Stimulated activated CD4-positive, alpha-beta T cell treated with anti-CD3 and anti-CD28 coated beads, Interleukin-12 subunit alpha, Interleukin-12 subunit beta, amount 100 ng/mL, for 4 hours (primary cell): ENCODE data around the gene ANKRD13D.

ENCODE experiments used
- DNase-seq: peaks from one replicate; pipeline ENCODE4 v3.0.0-alpha.2; 2020

Gene ANKRD13D

DNA sequence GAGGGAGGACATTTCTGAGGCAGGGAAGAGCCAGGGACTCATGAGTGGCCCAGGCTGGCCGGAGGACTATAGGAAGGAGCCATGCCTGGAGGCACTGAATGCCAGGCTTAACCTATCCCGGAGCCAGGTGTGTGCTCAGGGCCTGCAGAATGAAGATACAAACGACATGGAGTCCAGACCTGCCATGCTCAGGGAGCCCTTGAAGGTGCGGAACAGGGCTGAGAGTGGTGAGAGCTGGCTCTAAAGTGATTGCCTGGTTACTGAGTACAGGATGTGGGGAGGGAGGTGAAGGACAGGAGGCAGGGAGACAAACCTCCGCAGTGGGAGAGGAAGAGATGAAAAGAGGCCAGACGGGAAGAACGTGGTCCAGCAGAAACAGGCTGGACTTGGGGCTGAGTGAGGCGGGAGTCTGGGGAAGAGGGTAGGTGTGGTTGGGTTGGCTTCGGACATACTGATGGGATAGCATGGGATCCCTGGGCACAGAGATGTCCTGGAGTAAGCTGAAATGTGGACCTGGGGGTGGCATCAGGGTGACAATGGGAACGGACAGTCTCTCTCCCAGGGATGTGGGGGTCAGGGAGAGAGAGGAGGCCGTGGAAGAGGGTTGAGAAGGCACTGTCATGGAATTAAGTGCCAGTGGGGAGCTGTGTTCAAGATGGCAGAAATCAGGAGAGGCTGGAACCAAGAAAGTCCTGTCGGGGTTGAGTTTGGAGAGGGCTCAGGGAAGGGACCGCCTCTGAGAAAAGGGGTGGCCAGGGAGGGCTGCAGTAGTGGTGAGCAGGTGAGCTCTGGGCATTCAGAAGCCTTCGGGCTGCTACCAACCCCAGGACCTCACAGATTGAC is 1.5 kb upstream of the ANKRD13D start:
- no peak for DNase-seq

DNA sequence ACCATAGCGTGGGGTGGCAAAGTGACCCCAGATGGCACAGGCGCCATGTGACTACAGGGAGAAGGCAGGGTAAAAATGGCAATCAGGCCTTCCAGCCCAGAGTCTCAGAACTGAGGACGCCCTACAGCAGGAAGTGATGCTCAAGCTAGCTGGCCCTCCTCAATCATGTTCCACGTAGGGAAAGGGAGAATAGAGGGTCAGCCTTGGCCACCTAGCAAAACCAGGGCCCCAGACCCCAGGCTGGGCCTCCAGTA is 978 bp upstream of the ANKRD13D start:
- DNase-seq: no peak

DNA sequence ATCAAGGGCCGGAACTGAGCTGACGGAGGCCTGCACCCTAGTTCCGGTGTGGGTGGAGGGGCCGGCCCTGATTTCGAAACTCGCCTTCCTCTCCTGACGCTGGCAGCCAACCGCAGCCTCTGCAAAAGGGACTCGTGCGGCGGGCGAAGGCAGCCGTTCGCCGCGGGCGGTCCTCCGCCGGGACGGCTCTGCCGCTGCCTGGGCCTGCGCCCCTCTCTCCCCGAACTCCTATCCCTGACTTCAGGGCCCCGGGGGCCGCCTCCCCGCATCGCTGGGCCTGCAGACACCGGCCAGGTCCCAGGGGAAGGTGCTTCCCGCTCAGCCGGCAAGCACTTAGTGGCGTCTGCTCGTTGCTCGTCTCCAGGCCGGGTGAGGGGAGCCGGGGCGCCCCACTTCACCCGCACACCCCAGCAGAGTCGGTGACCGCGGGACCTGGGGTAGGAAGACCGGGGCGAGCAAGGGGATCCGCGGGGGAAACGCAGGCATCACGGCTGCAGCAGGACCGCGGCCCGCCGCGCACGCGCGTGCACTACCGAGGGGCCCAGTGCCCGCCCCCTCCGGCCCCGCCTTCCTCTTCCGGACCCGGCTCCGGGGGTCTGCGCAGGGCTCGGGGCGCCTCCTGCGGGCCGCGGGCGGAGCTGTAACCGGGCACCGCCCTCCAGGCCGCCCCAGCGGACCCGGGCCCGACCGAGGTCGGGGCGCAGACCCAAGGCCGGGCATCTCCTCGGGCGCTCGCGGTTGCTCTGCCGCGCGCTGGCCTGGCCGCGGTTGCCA is 464 bp upstream of the ANKRD13D start:
- peak; percentile 86 for DNase-seq

DNA sequence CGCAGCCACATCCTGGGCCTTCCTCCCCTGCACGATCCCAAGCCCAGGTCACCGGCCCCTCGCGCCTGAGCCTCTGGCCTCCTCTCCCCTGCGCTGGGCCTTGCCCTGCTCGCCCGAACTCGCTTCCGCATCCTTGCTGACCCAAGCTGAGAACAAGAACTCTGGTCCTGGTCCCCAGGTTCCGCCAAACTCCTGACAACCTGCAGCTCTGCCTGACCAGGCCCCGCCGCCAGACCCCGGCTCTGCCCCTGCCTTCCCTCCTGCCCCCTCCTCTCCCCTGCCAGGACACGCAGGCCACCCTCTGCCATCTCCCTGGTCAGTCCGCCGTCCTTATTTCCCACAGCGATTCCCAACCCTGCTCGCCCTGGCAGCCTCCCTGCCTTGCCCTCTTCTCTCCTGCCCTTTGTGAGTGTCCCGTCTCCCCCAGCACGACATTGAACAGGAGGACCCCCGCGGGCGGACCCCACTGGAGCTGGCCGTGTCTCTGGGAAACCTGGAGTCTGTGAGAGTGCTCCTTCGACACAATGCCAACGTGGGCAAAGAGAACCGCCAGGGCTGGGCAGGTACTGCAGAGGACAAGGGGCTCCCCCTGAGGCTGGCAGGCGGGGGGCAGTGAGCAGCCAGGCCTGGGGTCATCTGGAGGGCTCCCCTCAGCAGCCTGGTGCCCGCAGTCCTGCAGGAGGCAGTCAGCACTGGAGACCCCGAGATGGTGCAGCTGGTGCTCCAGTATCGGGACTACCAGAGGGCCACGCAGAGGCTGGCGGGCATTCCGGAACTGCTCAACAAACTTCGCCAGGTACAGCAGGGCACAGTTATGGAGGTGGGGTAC is 762 bp downstream of the ANKRD13D start:
- no peak for DNase-seq

DNA sequence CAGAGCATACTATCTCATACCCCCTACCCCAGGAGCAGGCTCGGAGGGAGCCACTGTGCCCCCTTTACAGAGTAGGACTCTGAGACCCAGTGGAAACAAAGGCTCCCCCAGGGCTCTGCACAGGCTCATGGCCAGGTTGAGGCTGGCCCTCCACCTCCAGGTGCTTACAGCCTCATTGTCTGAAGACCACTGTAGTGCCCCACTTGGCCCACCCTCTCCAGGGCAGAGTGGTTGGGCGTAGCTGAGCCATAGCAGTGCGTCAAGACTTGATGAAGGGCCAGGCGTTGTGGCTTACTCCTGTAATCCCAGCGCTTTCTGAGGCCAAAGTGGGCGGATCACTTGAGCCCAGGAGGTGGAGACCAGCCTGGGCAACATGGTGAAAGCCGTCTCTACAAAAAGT is 1.7 kb downstream of the ANKRD13D start:
- no peak for DNase-seq

DNA sequence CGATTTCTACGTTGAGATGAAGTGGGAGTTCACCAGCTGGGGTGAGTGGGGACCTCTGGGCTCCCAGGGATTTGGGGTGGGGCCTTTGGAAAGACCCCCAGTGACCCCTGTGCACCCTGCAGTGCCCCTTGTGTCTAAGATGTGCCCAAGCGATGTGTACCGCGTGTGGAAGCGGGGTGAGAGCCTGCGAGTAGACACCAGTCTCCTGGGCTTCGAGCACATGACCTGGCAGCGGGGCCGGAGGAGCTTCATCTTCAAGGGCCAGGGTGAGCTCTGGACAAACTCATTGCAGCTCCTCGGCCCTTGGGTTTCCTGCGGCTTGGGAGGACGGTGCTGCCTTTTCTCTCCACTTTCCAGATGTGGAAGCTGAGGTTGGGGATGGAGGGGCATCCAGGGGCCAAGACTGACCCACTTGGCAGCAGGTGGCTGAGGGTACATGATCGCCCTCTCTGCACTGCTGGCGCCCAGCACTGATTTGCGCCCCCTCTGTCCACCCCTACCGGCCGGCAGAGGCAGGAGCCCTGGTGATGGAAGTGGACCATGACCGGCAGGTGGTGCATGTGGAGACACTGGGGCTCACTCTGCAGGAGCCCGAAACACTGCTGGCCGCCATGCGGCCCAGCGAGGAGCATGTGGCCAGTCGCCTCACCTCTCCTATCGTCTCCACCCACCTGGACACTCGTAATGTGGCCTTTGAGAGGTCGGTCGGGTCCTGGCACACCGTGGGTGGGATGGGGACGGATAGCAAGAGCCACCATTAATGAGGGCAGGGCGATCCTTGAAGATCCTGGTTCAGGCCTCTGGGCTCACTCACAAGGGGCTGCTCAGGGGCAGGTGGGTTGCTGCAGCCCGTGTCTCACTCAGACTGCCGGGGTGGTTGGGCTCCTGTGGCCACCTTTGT is 2.6 kb downstream of the ANKRD13D start:
- no peak for DNase-seq

DNA sequence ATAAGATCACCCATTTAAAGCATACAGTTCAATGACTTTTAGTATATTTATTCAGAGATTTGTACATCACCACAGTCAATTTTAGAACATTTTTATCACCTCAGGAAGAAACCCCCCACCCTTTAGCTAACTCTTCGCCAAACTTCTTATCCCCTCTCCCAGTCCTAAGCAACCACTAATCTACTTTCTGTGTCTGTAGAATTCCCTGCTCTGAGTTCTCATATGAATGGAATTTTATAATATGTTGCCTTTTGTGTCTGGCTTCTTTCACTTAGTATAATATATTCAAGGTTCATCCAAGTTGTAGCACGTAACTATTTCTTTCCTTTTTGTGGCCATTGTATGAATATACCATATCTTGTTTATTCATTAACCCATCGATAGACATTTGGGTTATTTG is 3.6 kb downstream of the ANKRD13D start:
- no peak for DNase-seq

DNA sequence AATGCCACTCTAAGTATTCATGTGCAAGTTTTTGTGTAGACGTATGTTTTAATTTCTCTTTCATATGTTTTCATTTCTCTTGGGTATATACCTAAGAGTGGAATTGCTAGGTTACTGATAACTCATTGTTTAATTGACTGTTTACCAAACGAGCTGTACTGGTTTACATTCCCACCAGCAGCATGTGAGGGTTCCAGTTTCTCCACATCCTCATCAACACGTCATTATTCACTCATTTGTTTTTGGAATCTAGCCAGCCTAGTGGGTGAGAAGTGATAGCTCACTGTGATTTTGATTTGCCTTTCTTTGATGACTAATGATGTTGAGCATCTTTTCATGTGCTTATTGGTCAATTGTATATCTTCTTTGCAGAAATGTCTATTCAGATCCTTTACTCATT is 4.0 kb downstream of the ANKRD13D start:
- no peak for DNase-seq

DNA sequence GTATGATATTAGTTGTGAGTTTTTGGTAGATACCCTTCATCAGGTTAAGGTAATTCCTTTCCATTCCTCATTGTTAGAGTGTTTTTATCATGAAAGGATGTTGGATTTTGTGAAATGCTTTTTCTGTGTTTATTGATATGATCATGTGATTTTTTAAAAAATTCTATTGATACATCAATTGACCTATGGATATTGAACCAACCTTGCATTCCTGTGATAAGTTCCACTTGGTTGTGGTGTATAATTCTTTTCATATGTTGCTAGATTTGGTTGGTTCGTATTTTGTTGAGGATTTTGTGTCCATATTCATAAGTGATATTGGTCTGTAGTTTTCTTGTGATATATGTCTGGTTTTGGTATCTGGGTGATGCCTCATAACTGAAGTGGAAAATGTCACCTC is 6.7 kb downstream of the ANKRD13D start:
- no peak for DNase-seq

DNA sequence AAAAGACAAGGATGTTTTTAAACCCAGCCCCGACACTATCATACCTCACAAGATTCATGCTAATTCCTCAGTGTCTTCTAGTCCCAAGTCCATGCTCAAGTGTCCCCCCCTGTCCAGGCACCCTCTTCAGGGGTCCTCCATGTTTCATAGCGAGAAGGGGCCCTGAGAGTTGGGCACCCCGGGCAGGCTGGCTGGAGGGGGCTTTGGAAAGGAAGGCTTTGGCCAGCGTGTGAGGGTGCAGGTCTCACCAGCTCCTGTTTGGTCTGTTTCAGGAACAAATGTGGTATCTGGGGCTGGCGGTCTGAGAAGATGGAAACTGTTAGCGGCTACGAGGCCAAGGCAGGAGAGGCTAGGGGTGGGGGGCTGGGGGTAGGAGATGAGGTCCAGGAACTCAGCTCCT is 9.7 kb downstream of the ANKRD13D start:
- no peak for DNase-seq

DNA sequence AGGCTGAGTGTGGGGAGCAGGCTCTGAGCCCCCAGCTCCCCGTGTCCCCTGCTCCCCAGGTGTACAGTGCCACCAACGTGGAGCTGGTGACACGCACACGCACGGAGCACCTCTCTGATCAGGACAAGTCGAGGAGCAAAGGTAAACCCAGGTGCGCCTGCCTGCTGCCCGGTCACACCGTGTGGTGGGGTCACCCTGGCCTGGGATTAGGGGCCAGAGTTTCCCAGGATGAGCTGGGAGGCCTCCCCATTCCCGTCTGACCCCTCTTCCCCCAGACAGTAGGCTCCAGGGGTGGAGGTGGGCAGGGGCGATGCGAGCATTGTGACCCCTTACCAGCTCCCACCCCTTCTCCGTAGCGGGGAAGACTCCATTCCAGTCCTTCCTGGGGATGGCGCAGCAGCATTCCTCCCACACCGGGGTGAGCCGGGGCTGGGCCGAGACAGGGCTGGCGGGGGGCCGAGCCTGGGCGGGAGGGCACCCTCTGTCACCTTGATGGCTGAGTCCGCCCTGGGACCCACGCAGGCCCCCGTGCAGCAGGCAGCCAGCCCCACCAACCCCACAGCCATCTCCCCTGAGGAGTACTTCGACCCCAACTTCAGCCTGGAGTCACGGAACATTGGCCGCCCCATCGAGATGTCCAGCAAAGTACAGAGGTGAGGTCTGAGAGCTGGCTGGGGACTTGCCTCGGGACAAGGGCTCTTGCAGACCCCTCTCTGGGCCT is 10.5 kb downstream of the ANKRD13D start:
- DNase-seq: no peak

DNA sequence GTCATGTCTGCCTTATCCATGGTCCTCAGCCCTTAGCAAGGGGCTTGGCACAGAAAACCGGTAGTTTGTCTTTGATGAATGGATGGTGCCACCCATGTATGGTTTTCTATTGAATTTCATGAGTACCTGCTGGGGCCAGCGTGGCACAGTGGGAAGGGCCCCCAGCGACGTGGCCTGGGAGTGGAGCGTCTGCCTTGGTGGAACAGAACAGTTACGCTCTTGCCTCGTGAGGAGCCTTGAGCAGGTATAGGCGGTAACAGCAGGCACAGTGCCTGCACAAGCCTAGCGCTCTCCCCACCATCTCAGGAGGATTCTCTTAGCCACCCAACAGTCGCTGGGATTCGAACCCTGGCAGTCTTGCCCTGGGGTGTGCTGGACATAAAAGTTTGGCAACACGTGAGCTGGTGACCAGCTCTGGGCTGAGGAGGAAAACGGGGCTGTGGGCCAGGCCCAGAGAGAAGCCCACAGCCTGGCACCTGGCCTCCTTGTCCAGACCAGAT is 11.2 kb downstream of the ANKRD13D start:
- no peak for DNase-seq

DNA sequence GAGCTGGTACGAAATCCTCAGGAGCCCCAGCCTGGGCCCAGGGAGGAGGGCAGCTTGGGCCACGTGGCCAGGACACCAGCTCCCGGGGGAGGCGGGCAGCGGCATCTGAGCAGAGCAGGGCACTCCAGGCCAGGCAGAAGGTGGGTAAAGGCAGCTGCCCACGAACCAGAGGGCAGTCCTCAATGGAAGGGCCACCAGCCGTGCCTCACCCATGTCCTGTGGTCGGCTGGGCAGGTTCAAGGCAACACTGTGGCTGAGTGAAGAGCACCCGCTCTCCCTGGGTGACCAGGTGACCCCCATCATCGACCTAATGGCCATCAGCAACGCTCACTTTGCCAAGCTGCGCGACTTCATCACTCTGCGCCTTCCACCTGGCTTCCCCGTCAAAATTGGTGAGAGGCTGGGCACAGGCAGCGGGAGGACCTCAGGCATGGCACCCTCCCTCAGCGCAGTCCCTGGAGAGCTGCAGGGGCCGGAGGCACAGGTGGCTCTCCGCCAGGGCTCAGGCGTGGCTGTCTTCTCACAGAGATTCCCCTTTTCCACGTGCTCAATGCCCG is 11.7 kb downstream of the ANKRD13D start:
- no peak for DNase-seq

DNA sequence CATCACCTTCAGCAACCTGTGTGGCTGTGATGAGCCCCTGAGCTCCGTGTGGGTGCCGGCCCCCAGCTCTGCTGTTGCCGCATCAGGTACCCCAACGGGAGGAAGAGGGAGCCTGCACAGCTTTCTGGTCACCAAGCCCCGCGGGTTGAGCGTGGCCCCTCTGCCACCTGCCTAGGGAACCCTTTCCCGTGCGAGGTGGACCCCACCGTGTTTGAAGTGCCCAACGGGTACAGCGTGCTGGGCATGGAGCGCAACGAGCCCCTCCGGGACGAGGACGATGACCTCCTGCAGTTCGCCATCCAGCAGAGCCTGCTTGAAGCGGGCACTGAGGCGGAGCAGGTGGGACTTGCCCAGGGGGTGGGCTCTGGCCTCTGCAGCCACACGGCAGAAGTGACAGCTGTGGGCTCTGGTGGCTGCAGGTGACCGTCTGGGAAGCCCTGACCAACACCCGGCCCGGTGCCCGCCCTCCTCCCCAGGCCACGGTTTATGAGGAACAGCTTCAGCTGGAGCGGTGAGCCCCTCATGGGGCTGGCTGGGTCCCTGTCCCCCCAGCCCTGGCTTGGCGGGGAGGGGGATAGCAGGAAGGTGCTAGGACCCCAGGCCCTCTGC is 12.3 kb downstream of the ANKRD13D start:
- no peak for DNase-seq

DNA sequence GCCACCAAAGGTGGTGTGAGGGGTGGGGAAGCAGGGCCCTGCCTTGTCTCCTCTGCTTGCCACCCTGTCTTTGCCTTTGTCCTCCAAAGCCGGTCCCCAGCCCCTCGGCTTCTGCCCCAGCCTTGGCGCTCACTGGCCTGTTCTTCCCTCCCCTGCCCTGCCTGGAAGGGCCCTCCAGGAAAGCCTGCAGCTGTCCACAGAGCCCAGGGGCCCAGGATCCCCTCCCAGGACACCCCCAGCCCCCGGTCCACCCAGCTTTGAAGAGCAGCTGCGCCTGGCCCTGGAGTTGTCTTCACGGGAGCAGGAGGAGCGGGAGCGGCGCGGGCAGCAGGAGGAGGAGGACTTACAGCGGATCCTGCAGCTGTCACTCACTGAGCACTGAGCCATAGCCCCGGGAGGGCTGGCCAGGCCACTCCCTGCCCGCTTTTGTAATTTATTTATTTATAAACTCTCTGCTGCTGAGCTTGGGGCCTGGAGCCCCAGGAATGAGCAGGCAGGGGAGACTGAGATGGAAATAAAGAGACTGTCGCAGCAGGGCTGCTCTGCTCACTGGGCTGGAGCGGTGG is 12.9 kb downstream of the ANKRD13D start:
- no peak for DNase-seq

DNA sequence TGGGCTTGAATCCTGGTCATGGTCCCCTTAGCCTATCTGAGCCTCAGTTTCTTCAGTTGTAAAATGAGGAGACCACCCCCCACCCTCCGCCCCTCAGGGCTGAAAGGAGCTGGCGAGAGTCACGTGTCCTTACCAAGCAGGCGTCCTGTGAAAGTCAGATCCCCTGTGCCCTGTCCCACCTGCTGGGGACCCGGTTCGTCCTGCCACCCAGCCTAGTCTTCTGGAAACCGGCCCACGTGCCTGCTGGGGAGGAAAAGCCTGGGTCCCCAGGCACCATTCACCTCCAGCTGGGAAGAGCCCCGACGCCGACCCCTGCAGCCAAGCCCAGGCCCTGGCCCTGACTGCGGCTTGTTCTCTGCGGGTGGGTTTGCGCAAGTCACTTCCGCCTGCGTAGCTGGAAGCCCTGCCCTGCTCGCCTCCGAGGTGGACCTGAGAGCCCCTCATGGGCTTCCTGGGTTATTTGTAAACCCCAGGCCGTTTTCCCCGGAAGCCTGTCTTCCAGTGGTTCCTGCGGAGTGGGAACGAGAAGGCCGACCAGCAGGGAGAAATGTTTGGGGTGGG is 13.5 kb downstream of the ANKRD13D start:
- no peak for DNase-seq

DNA sequence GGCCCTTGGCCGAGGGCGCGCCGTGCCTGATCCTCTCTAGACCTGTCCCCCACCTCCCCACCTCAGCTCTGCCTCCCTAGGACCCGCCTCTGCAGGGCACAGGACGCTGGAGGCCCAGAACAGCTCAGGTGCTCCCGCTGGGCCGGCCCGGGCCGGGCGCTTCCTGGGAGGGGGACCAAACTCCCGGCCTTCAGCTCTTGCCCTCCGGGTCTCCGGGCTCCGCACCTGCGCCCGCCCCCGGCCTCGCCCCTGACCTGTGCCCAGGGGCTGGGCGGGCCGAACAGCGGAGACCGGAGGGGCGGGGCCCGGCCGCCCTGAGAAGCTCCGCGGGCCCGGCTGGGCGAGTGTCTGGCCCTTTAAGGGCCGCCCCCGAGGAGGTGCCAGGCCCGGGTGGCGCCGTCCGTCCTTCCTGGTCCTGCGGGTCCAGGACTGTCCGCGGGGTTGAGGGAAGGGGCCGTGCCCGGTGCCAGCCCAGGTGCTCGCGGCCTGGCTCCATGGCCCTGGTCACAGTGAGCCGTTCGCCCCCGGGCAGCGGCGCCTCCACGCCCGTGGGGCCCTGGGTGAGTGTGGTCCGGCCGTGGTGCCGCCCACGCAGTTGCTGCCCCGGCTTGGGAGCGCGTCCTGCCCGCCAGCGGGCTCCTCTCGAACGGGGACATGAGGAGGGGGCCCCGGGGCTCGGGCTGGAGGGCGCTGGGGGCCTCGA is 14.2 kb downstream of the ANKRD13D start, which contains the start of gene SSH3:
Gene SSH3, plus strand, starts transcription at position 399 of the 703 bp plus-strand sequence. Its CDS starts 96 bp downstream, at position 495.
- DNase-seq: peak; percentile 37

DNA sequence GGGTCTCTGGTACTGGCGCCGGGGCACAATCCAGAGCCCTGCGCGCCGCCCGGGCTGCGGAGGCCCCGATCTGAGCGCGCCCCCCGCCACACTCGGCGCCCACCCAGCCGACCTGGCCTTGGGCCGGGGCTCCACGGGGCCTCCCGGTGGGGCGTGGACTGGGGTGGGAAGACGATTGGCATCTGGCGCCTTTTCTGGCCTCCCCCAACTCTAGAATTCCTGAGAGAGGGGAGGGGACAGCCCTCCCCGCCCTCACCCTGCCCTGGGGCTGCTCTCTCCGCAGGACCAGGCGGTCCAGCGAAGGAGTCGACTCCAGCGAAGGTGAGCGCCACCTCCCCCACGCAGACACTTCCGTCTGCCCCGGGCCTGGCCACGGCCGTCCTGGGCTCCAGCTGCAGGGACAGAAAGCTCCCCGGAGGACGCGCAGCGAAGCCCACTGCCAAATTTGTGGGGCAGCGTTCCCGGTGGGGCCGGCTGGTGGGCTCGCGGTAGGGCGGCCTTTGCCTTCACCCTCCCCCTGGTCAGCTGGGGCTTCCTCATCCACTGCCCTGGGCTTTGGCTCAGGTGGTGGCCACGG is 14.8 kb downstream of the ANKRD13D start:
- DNase-seq: no peak

DNA sequence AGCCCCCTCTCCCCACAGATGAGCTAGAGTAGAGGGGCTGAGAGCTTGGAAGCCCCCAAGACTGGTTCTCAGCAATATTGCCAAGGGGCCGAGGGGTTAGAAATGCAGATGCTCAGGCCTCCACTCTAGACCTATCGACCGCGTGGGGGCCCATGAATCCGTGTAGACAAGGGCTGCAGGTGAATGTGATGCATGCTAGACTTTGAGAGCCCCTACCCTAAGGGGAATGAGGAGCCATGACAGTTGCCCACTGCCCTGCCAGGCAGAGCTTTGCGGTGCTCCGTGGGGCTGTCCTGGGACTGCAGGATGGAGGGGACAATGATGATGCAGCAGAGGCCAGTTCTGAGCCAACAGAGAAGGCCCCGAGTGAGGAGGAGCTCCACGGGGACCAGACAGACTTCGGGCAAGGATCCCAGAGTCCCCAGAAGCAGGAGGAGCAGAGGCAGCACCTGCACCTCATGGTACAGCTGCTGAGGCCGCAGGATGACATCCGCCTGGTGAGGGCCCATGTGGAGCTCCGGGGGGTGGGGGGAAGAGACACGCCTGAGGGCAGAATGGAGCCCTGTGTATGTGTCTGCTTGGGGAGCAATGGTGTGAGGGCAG is 15.5 kb downstream of the ANKRD13D start:
- DNase-seq: no peak
